Muscle layer of duodenum (tissue), 2 donors: Measurements from ENCODE around the gene FDPS.

ENCODE experiments used
- H3K27ac ChIP-seq: one replicate; pipeline ENCODE4 v1.7.0; 2013; ENCODE audit warnings: mild to moderate bottlenecking, low read length
- H3K27me3 ChIP-seq: one replicate; pipeline ENCODE4 v1.7.0; 2013; ENCODE audit warnings: low read depth, mild to moderate bottlenecking, control low read depth, low read length
- H3K36me3 ChIP-seq, 2 donors: one replicate each; pipeline ENCODE4 v1.7.0; 2013; ENCODE audit warnings: low read length in 2 of 2, control low read depth in 1 of 2, mild to moderate bottlenecking in 1 of 2; ENCODE audit not compliant: insufficient read depth in 2 of 2, control insufficient read depth in 1 of 2
- H3K4me1 ChIP-seq, 2 donors: one replicate each; pipeline ENCODE4 v1.7.0; 2013; ENCODE audit warnings: low read length in 2 of 2, mild to moderate bottlenecking in 2 of 2, control low read depth in 1 of 2, moderate library complexity in 1 of 2; ENCODE audit not compliant: insufficient read depth in 2 of 2, control insufficient read depth in 1 of 2
- H3K4me3 ChIP-seq, 2 donors: one replicate each; pipeline ENCODE4 v1.7.0; 2013; ENCODE audit warnings: low read length in 2 of 2, low read depth in 1 of 2, mild to moderate bottlenecking in 1 of 2
- H3K9me3 ChIP-seq, 2 donors: one replicate each; pipeline ENCODE4 v1.7.0; 2013; ENCODE audit warnings: low read length in 2 of 2, control low read depth in 1 of 2, mild to moderate bottlenecking in 1 of 2; ENCODE audit not compliant: control insufficient read depth in 1 of 2
- donor health status: healthy.

Gene FDPS

DNA sequence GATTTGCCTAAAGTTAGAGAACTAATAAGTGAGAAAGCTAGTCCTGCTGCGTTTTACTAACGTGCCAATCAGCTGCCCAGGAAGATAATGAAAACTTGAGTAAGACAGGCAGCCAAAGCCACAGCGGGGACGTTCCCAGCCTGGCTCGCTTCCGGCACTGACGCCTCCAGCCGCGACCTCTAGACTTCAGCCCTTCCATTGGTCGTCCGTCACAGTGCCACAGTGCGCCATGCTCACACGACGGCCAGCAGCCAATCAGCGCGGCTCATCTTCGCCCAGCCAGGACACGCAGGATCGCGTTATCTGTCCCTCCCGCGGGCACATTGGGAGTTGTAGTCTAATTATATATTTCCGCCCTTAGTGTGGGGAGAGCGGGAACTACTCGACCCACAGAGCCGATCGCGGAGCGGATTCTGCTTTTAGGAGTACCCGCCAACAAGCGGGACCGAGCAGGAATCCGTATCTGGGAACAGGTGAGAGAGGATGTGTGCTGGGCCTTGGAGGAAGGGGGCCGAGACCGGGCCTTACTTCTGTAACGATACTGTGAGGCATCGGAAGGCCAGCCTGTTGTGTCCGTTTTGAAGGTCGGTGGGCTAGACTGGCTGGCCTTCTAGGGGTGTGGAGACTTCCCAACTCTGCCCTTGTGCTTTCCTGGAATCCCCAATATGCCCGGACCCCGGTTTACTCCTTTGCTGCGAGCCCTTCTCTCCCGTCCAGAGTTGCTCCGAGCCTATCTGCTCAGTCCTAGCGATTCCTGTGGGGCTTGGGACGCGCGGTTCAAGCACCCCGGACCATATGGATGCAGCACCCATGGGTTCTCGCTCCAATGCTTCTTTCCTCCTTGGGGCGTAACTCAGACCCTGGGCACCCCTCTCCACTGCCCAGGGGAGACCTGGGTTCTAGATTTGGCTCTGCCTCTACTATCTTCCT is at the start of gene FDPS:
TSS of gene FDPS (plus strand) at position 374 of the 930 bp plus-strand sequence. CDS start 924 bp downstream, outside the sequence.
- Histone ChIP-seq H3K27me3 (no peaks in the 10 kb centered on the region), H3K9me3 (no peaks in the 10 kb centered on the region), H3K4me3 (peak within 1 kb of the TSS; percentile 95 to 98), H3K27ac (peak within 1 kb of the TSS; percentile 96), H3K4me1 (peaks cover 0 to 14% of the 10 kb centered on the region in 2 donors), H3K36me3 (peaks cover 9 to 11% of the 10 kb centered on the region in 2 donors)

DNA sequence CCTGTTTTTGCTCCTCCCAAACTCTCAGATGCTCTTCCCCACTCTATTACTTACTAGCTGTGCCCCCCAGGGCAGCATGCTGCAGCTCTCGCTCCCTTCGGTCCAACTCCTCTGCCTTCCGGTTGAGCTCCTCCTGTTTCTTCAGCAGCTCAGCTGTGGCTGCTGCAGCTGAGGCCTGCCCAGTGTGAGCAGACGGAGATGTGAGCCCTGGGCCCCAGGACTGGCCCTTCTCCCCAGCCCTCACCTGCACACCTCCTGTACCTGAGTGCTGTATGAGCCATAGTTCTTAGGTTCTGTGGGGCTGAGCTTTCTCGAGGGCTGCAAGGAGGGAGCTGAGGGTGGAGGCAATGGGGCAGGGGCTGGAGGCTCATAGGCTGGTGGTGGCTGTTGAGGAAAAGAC is 48.4 kb upstream of the FDPS start:
- Histone ChIP-seq H3K27ac (no peak overlapping the region), H3K27me3 (no peaks in the 10 kb centered on the region), H3K9me3 (no peaks in the 10 kb centered on the region), H3K36me3 (peaks cover 32 to 44% of the 10 kb centered on the region in 2 donors), H3K4me3 (no peak overlapping the region), H3K4me1 (peaks cover 16 to 26% of the 10 kb centered on the region in 2 donors)

DNA sequence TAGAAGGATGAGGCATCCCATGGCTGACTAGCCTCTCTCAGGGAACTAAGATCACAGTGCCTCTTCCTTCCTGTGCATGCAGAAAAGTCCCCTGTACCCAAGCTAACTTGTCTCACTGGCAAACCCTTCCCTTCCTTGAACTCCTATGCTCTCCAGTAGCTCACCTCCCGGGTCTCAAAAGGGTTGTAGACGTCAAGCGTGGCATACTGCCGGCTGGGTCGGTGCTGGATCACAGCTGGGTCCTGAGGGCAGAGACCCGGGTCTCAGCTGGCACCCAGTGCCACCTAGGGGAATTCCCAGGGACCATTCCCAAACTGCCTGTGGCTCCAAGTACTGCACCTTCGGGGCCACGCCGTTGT is 47.2 kb upstream of the FDPS start:
- Histone ChIP-seq H3K36me3 (peaks cover 42 to 55% of the 10 kb centered on the region in 2 donors), H3K9me3 (no peaks in the 10 kb centered on the region), H3K27me3 (no peaks in the 10 kb centered on the region), H3K27ac (peak overlapping the region; percentile 83), H3K4me3 (peak overlapping the region; percentile 93 to 96), H3K4me1 (peaks cover 11 to 16% of the 10 kb centered on the region in 2 donors)

DNA sequence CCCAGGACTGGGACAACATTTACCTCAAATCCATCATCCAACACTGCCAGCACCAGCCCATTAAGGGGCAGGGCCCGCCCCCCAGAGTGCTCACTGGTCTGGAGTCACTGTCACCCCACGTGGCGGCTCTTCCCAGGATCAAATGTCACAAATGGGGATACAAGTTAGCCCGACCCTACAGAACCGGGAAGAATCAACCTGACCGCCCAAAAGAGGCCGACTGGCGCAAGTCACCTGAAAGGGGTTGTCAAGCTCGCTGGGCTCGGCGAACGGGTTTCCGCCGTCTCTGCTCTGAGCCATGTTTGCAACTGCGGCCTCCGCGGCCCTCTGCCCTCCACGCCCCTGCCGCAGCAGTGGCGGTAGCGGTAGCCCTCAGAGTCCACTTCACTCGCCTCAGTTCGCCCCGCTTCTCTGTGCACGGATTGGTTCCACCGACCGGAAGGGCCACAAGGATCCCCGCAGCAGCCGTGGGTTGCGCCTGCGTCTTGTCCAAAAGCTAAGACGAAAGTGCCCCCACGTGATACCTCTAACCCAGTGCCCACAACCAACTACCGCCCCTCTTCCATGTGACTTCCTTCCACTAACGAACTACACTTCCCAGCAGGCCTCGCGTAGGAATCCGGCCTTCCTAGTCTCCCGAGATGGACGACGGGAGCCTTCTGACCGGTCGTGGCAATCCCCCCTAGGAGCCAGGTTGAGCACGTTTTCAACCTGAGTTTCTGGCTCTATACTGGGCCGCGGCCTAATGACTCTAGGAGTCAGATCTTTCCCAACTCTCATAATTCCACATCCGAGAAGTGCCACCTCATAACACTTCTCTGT is 46.6 kb upstream of the FDPS start, which contains the start of gene SCAMP3:
TSS of gene SCAMP3 (minus strand) at position 509 of the 822 bp plus-strand sequence. CDS start at position 300, 209 bp downstream.
- Histone ChIP-seq H3K4me3 (peak within 1 kb of the TSS; percentile 93 to 96), H3K9me3 (no peaks in the 10 kb centered on the region), H3K27ac (peak within 1 kb of the TSS; percentile 83), H3K4me1 (peaks cover 11 to 12% of the 10 kb centered on the region in 2 donors), H3K36me3 (peaks cover 43 to 56% of the 10 kb centered on the region in 2 donors), H3K27me3 (no peaks in the 10 kb centered on the region)

DNA sequence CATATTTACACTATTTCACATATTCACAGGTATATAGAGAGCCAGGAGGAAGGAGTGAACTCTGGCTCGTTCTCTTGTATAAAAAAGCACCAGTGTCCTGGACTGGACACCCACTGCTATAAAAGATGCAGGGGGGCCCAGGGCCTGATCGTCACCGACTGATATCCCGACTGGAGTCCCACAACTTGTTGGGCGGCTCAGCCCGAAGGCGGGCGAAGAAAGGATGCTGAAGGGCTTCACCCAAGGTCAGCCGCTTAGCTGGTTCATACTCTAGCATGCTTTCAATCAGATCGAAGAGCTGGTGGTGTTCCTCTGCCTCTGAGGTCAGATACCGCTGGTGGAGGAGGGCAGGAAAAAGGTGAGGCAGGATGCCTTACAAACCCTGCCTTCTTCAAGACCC is 45.6 kb upstream of the FDPS start:
- Histone ChIP-seq H3K9me3 (no peaks in the 10 kb centered on the region), H3K4me1 (peaks cover 11 to 12% of the 10 kb centered on the region in 2 donors), H3K27me3 (no peaks in the 10 kb centered on the region), H3K27ac (no peak overlapping the region), H3K36me3 (peaks cover 51 to 60% of the 10 kb centered on the region in 2 donors), H3K4me3 (peak overlapping the region in 1 of 2 donors; percentile 96)

DNA sequence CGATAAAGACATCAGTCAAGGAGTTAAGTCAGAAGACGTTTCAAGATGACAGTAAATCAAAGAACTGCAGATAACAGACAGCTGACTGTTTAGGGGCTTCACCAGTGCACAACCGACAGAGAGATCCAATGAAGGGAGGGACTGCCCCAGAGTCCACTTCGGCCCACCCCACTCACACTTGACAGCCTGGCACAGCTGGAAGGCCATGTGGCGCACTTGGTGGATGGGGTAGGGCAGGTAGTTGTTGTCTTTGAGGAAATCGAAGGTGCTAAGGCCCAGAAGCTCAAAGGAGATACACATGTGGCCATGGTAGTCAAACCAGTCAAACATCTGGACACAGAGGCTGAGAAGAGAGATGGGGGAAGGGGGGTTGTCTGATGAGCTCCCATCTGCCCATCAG is 42.1 kb upstream of the FDPS start:
- Histone ChIP-seq H3K36me3 (peaks cover 73 to 75% of the 10 kb centered on the region in 2 donors), H3K27ac (no peak overlapping the region), H3K9me3 (no peaks in the 10 kb centered on the region), H3K4me1 (peaks cover 3 to 12% of the 10 kb centered on the region in 2 donors), H3K4me3 (no peak overlapping the region), H3K27me3 (no peaks in the 10 kb centered on the region)

DNA sequence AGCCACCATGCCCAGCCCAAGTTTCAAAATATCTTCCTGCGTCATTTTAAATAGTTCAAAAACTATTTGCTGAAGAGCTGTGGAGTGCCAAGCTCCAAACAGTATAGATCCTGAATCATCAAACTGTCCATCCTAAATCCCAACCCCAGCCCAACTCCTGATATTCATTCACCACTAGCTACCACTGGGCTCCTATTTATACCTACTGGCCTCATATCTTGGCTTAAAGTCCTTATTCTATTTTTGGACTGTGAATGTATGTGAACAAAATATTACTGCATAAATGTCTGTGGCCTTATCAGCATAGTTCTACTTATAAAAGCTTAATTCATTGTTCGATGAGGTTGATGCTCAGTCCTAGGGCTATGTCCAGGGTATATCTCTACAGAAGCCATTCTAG is 41.3 kb upstream of the FDPS start:
- Histone ChIP-seq H3K27ac (no peak overlapping the region), H3K27me3 (no peaks in the 10 kb centered on the region), H3K36me3 (peaks cover 73 to 75% of the 10 kb centered on the region in 2 donors), H3K9me3 (no peaks in the 10 kb centered on the region), H3K4me1 (peaks cover 3 to 18% of the 10 kb centered on the region in 2 donors), H3K4me3 (no peak overlapping the region)

DNA sequence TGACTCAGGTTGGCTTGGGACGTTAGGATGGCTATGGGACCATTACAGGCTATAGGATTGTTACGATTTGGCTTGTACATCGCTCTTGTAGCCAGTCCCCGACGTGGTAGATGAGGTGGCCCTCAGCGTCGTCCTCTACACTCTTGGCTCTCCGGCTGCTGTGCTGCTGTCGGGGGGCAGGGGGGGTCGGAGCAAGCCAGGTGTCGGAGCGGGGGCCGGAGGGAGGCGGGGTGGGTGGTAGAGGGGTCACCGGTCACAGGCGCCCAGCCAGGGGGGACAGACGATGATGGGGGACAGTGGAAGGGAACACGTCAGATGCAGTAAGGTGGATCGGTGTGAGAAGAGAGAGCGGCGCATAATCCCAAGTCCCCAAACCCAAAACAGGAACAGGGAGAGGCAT is 40.0 kb upstream of the FDPS start:
- Histone ChIP-seq H3K27me3 (no peaks in the 10 kb centered on the region), H3K27ac (no peak overlapping the region), H3K4me1 (peaks cover 0 to 21% of the 10 kb centered on the region in 2 donors), H3K4me3 (no peak overlapping the region), H3K9me3 (no peaks in the 10 kb centered on the region), H3K36me3 (peaks cover 62 to 68% of the 10 kb centered on the region in 2 donors)

DNA sequence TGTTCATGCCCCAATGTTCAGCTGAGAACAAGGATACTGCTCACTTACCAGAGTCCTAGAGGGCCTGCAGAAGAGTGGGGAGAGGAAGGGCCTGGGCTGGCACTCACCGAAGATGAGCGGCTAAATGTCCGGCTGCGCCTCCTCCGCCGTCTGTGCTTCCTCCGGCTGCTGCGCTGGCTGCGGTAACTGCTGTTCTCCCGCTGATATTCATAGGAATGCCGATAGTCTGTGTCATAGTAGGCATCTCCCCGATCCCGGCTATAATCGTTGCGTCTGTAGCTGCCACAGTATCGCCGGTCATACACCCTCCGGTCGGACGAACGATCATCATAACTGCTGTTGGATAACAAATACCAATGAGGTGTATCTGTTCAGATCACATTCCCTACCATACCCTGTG is 39.3 kb upstream of the FDPS start:
- no peak overlapping the region for H3K27ac ChIP-seq
- no peaks in the 10 kb centered on the region for H3K27me3 ChIP-seq
- no peaks in the 10 kb centered on the region for H3K9me3 ChIP-seq
- H3K36me3 ChIP-seq, result peaks cover 55 to 61% of the 10 kb centered on the region in 2 donors
- no peak overlapping the region for H3K4me3 ChIP-seq
- peaks cover 0 to 21% of the 10 kb centered on the region in 2 donors for H3K4me1 ChIP-seq

DNA sequence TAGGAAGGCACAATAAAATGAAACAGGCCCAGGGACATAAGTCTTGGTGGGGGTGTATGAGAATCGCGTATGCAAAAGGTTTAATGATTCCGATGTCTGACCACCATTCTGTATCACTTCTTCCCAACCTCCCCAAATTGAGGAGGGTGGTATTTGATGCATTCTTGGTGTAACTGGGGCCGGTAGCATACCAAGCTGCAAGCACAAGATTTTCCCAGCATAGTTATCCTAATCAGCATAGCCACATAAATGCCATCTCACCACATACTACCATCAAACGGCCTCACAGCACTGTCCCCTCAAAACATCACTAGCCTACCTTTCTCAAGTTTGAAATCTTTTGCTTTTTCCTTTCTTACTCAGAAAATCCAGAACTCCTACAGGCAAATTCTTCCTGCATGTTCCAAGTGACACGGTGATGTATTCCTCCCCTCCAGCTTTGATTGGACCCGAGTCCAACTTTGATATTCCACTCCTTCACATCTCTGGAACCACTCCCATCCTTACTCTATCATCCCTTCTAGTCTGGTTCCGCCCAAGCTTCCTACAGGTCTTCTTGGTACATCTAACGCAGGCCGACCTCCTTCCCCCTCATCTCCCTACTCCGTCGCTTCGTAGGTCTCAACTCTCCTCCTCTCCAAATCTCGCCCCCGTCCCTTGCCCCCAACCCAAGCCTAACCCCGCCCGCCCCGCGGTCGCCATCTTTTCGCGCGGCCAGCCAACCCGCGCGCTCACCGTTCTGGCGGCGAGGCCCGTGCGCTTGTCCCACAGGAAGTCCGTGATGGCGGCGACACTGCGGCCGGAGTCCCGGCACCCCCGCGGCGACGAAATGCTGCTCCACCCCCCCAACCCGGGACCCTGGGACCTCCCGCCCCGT is 36.0 kb upstream of the FDPS start:
- Histone ChIP-seq H3K9me3 (no peaks in the 10 kb centered on the region), H3K27me3 (no peaks in the 10 kb centered on the region), H3K36me3 (peaks cover 26 to 29% of the 10 kb centered on the region in 2 donors), H3K4me3 (peak overlapping the region; percentile 84 to 93), H3K4me1 (peaks cover 0 to 30% of the 10 kb centered on the region in 2 donors), H3K27ac (peak overlapping the region; percentile 91)
